GM12891 (cell line): Measurements from ENCODE around the gene SREBF1.

Source experiments
- DNase-seq: peaks from one replicate; pipeline ENCODE4 v3.0.0; 2011; ENCODE audit warnings: low spot score; ENCODE audit not compliant: insufficient read length
- FAIRE-seq: peaks from 2 replicates; lab custom pipeline; 2011; peaks lifted over from hg19 to GRCh38; lab: Jason Lieb, UNC
- PAX5 ChIP-seq: IDR thresholded peaks from 2 replicates; pipeline ENCODE4 v1.6.1; 2011; ENCODE audit warnings: low read length, moderate library complexity, mild to moderate bottlenecking; ENCODE audit not compliant: insufficient read depth, severe bottlenecking
- POLR2A ChIP-seq: IDR thresholded peaks from 2 replicates; pipeline ENCODE4 v1.6.1; 2011; ENCODE audit warnings: low read depth, low read length, control low read depth
- POLR2AphosphoS5 ChIP-seq: IDR thresholded peaks from 2 replicates; pipeline ENCODE4 v1.6.1; 2011; ENCODE audit warnings: low read depth, low read length, control low read depth
- POU2F2 ChIP-seq: IDR thresholded peaks from 2 replicates; pipeline ENCODE4 v1.6.1; 2011; ENCODE audit warnings: low read depth, mild to moderate bottlenecking, control low read depth, low read length, moderate library complexity
- SPI1 ChIP-seq: IDR thresholded peaks from 2 replicates; pipeline ENCODE4 v1.6.1; 2011; ENCODE audit warnings: low read depth, low read length, control low read depth
- TAF1 ChIP-seq: IDR thresholded peaks from 2 replicates; pipeline ENCODE4 v1.6.1; 2011; ENCODE audit warnings: low read depth, low read length, control low read depth

SREBF1 gene

GRCh38 chr17:17847726-17848125, 10.9 kb upstream of the SREBF1 start:
- FAIRE-seq (no peak), DNase-seq (no peak)
- TF ChIP-seq POLR2AphosphoS5 (no peak), POU2F2 (no peak), TAF1 (no peak), SPI1 (no peak), PAX5 (no peak), POLR2A (no peak)

- no peak for FAIRE-seq
- DNase-seq = no peak
- TF ChIP-seq TAF1 (no peak), POU2F2 (no peak), POLR2AphosphoS5 (no peak), SPI1 (no peak), POLR2A (no peak), PAX5 (no peak)
These were observed 10.4 kb upstream of the SREBF1 start for GRCh38 chr17:17847118-17847689.

DNA sequence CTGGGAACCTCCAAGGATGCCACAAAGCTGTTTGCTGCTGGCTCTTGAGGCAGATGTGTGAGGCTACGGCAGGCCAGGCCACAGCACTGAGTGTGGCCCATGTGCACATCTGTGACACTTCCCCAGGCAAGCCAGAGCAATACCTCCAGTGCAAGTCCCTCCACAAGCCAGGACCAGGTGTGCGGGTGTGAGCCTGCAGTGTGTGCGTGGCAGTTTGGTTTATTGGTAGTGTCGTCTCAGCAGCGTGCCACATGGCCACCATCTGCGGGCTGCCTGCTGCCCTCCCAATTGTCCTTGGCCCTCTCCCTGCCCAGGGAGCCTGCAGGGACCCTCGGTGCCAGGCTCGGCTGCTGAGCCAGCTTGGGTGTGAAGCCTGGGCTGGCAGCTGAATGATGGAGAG, 9.9 kb upstream of the SREBF1 start:
- FAIRE-seq = no peak
- no peak for DNase-seq
- no peak for TF ChIP-seq POLR2AphosphoS5
- TF ChIP-seq TAF1 = no peak
- TF ChIP-seq PAX5 = no peak
- TF ChIP-seq POLR2A = no peak
- no peak for TF ChIP-seq SPI1
- TF ChIP-seq POU2F2 = no peak

DNA sequence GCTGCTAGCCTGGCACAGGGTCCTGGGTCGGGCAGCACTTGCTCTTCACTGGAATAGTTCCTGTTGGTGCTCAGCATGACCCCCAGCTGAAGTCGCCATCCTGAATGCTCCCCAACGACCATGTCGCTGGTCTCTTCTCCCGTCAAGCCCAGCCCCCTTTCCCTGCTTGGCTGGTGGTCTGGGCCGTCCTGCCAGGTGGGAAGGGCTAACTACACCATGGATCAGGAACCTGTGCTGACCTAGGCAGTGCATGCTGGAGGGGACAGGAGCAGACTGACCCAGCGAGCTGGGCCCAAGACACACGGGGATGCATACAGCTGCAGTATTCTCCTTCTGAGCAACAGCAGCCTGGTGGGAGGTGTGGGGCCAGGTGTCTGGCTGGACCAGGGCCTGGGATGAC, 9.2 kb upstream of the SREBF1 start:
- no peak for DNase-seq
- FAIRE-seq = no peak
- TF ChIP-seq POLR2A = no peak
- no peak for TF ChIP-seq POU2F2
- no peak for TF ChIP-seq SPI1
- no peak for TF ChIP-seq PAX5
- TF ChIP-seq TAF1 = no peak
- no peak for TF ChIP-seq POLR2AphosphoS5

DNA sequence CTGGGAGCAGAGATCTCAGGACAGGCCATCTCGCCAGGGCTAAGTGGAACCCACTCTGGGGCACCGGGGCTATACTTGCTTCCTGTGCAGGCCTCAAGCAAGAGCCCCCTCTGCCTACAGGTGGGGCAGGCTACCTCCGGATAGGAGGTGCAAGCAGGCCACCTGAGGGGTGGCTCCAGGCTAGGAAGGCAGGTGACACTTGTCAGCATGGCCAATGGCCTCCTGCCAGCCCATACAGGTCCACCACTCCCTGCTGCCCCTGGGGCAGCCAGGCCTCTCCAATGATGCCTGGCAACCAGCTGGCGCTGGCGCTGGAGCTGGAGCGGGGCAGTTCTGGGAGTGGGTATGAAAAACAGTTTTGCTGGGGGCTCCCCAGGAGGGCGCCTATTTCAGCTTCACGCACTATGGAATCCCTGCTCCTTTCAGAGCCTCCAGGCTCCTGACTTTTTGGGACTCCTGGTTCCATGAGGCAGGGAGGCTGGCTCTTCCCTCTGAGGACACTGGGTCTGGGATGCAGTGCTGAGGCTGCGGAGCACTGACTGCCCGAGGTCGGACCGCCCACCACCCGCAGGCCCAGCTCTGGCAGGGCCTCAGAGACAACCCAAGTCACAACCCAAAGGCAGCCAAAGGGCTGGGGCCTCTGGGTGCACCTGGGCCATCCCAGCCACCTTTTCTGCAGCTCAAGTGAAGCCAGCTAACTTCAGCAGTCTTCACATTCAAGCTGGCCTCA, 8.4 kb upstream of the SREBF1 start:
- FAIRE-seq = no peak
- TF ChIP-seq POU2F2 (no peak), TAF1 (no peak), SPI1 (no peak), POLR2AphosphoS5 (no peak), POLR2A (no peak), PAX5 (no peak)
- no peak for DNase-seq

DNA sequence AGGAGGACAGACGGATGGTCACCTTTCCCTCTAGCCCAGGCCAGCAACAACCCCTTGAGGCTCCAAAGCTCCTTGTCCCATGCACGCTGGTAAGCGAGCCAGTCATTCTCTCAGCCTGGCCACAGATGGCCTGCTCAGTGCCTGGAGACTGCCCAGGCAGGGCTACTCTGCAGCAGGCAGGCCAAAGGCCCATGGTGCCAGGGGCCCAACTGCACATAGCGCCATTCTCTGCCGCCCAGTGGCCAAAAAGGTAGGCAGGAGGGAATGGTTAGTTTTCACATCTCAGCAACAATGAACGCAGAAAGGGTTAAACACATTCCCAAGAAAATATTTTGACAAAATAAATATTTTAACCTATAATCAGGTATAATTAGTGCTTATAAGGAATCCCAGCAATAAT, 7.7 kb upstream of the SREBF1 start:
- no peak for DNase-seq
- FAIRE-seq = no peak

DNA sequence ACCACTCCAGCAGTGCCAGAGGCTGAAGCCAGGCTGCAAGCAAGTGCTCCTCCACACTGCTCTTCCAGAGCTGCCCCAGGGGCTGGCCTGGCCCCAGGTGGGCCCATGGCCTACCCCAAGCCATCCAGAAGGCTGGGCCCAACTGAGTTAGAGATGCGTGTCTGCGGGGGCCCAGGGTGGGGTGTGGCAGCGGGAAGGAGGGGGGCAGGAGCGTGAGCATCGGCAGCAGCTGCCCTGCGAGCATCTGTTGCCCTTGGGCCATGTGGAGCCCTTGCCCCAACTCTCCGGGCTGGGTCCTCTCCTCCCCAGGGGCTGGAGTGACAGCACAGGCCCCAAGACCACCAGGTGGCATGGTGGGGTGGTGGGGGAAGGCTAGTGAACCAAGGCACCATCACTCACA, 7.3 kb upstream of the SREBF1 start:
- TF ChIP-seq POU2F2 (no peak), SPI1 (no peak), POLR2A (no peak), POLR2AphosphoS5 (no peak), PAX5 (no peak), TAF1 (no peak)
- DNase-seq = no peak
- FAIRE-seq = no peak

More for the DNA sequence above, 7.7 kb upstream of the SREBF1 start:
- TF ChIP-seq POLR2A = no peak
- TF ChIP-seq PAX5 = no peak
- no peak for TF ChIP-seq SPI1
- TF ChIP-seq TAF1 = no peak
- no peak for TF ChIP-seq POU2F2
- TF ChIP-seq POLR2AphosphoS5 = no peak

- FAIRE-seq (no peak), DNase-seq (no peak)
- TF ChIP-seq POLR2A (no peak), PAX5 (no peak), POU2F2 (no peak), POLR2AphosphoS5 (no peak), TAF1 (no peak), SPI1 (no peak)
These were observed 6.3 kb upstream of the SREBF1 start for GRCh38 chr17:17843096-17843495.

- TF ChIP-seq TAF1 (no peak), PAX5 (no peak), POU2F2 (no peak), POLR2A (no peak), SPI1 (no peak), POLR2AphosphoS5 (no peak)
- no peak for DNase-seq
- FAIRE-seq = no peak
These were observed 5.5 kb upstream of the SREBF1 start for GRCh38 chr17:17842111-17842876.

DNA sequence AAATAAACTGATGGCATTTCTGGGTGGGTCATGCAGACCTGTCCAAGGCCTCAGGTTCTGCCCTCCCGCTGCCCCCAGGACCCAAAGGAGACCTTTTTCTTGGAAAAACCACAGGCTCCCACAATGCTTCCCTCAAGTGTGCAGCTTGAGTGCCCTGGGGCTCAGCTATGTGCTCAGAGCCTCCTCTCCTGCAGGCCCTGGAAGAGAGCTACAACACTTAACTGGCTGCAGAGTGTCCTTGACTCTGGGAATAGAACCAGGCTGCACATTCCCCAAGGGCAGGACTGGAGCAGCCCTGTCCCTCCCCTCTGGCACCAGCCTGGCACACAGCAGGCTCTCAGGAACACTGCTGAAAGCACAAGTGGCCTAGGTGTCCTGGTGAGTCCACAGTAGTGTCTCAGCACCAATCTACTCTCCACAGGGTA, 4.8 kb upstream of the SREBF1 start:
- DNase-seq (no peak), FAIRE-seq (no peak)
- TF ChIP-seq POU2F2 (no peak), PAX5 (no peak), POLR2A (no peak), TAF1 (no peak), SPI1 (no peak), POLR2AphosphoS5 (no peak)
